ENCODE data around the gene HSPA4L.

The HSPA4L gene

DNA sequence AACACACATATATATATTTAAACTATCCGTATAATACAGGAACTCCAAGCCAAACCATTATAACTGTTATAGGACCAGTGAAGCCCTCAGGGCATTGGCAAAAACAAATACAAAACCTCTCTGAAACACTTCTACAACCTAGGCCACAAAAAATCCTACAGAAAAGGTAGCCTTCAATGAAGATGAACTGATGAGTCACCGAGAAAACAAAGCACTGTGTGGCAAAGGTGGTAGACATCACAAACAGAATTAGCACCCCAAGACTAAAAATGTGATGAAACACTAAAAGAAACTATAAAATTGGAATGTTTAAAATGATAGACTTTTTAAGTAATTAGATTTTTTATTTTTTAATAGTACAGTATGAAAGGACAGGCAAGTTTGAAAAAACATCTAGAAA is 5.5 kb upstream of the HSPA4L start:
- DNase-seq (ENCODE audit: low read depth) = no peak
- no peak overlapping the region for H3K4me3 ChIP-seq (ENCODE audit: low read length)
- TF ChIP-seq, protein P1, sequence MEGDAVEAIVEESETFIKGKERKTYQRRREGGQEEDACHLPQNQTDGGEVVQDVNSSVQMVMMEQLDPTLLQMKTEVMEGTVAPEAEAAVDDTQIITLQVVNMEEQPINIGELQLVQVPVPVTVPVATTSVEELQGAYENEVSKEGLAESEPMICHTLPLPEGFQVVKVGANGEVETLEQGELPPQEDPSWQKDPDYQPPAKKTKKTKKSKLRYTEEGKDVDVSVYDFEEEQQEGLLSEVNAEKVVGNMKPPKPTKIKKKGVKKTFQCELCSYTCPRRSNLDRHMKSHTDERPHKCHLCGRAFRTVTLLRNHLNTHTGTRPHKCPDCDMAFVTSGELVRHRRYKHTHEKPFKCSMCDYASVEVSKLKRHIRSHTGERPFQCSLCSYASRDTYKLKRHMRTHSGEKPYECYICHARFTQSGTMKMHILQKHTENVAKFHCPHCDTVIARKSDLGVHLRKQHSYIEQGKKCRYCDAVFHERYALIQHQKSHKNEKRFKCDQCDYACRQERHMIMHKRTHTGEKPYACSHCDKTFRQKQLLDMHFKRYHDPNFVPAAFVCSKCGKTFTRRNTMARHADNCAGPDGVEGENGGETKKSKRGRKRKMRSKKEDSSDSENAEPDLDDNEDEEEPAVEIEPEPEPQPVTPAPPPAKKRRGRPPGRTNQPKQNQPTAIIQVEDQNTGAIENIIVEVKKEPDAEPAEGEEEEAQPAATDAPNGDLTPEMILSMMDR (conservative IDR thresholded peaks at IDR 0.05; ENCODE audit: low read length) = no peak

DNA sequence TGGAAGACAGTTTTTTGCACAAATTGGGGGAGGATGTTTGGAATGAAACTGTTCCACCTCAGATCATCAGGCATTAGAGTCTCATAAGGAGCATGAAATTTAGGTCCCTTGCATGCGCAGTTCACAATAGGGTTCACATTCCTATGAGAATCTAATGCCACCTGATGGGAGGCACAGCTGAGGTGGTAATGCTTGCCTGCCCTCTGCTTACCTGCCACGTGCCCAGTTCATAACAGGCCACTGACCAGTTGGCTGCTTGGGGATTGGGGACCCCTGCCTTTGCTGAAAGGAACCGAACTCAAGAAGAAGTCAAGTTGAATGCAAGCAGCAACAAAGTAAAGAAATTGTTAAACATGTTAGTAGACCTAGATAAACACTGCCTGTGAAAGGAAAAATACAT is 4.6 kb upstream of the HSPA4L start:
- no peak overlapping the region for H3K4me3 ChIP-seq (ENCODE audit: low read length)
- no peak for DNase-seq (ENCODE audit: low read depth)
- TF ChIP-seq, protein P1 (conservative IDR thresholded peaks at IDR 0.05; ENCODE audit: low read length) = no peak

DNA sequence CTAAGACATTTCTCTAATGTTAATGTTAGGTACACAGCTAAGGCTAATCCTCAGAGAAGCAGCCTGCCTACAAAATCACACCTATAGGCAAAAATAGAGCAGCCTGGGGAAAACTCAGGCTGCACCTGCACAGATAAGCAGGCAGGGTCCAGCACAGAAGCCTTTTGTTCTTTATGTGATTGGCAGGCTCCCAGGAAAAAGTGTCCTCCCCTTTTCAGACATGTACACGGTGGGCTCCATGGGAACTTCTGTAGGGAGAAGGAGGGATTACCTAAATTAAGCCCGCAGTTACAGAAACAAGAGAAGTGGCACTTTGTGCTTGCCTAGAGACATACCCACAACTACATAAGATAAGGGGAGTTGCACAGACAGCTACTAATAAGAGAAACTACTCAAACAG is 4.0 kb upstream of the HSPA4L start:
- TF ChIP-seq, protein P1 (conservative IDR thresholded peaks at IDR 0.05; ENCODE audit: low read length) = no peak
- DNase-seq (ENCODE audit: low read depth) = no peak
- H3K4me3 ChIP-seq (ENCODE audit: low read length) = no peak overlapping the region

DNA sequence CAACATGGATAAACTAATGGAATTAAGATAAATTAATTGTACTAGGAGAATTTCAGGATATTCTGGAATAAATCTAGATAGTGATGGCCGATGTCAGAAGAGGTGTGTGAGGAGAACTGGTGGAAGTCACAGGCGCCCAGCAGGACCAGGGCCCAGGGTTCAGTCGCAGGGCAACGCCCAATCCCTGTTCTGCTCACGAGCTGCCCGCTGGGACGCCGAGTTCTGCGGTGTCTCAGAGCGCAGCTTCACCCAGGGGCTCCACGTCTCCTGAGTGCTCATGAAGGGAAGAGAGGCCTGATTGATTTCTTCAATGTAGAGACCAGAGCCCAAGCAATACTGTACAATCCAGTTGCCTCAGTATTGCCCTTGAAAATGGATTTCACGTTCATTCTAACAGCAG is 1.5 kb upstream of the HSPA4L start:
- TF ChIP-seq, protein P1 (conservative IDR thresholded peaks at IDR 0.05; ENCODE audit: low read length) = no peak

GRCh38 chr4:127781300-127782024 is 660 bp upstream of the HSPA4L start:
- TF ChIP-seq, protein P1 (conservative IDR thresholded peaks at IDR 0.05; ENCODE audit: low read length) = no peak
- H3K4me3 ChIP-seq (ENCODE audit: low read length) = peak overlapping the region; percentile 74
- DNase-seq (ENCODE audit: low read depth) = peak; percentile 46

More for the DNA sequence above, 1.5 kb upstream of the HSPA4L start:
- H3K4me3 ChIP-seq (ENCODE audit: low read length) = no peak overlapping the region
- no peak for DNase-seq (ENCODE audit: low read depth)

- H3K4me3 ChIP-seq (ENCODE audit: low read length) = peak overlapping the region; percentile 74
- TF ChIP-seq, protein P1 (conservative IDR thresholded peaks at IDR 0.05; ENCODE audit: low read length) = no peak
- DNase-seq (ENCODE audit: low read depth) = peak; percentile 76
These were observed 172 bp upstream of the HSPA4L start for GRCh38 chr4:127782025-127782274.

GRCh38 chr4:127783026-127783769 is 1.1 kb downstream of the HSPA4L start:
- peak; percentile 49 for DNase-seq (ENCODE audit: low read depth)
- H3K4me3 ChIP-seq (ENCODE audit: low read length) = peak overlapping the region; percentile 74
- TF ChIP-seq, protein P1 (conservative IDR thresholded peaks at IDR 0.05; ENCODE audit: low read length) = no peak
